NCI-H748 (cell line): Measurements from ENCODE around the gene SGCD.

Experiments used
- DNase-seq: peaks from one replicate; lab custom pipeline; 2025; ENCODE audit not compliant: unreplicated experiment; lab: John Stamatoyannopoulos, UW

The SGCD gene

GRCh38 chr5:156326718-156327259 is at the start of gene SGCD:
Gene SGCD (plus strand): TSS chr5:156327164.
- DNase-seq: no peak

- no peak for DNase-seq
These were observed 49.7 kb upstream of the SGCD start for GRCh38 chr5:156277290-156277689.

DNA sequence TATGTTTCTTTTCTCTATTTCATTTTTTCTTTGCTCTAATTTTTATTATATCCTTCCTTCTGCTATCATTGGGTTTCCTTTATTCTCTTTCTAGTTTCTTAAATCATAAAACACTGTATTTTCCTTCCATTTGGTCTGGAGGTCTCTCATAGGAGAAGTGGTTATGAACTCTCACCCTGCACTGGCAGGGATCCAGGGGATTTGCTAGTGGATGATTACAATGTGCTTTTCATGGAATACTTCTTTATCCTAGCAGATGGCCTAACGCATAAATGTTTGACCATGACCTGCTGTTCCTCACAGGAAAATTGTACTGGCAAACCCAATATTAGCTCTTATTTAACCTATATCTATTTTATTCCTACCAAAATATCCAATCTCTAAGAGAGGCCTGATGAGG is 31.5 kb upstream of the SGCD start:
- DNase-seq: peak; percentile 5

GRCh38 chr5:156310115-156310514 is 16.8 kb upstream of the SGCD start:
- DNase-seq: no peak

DNA sequence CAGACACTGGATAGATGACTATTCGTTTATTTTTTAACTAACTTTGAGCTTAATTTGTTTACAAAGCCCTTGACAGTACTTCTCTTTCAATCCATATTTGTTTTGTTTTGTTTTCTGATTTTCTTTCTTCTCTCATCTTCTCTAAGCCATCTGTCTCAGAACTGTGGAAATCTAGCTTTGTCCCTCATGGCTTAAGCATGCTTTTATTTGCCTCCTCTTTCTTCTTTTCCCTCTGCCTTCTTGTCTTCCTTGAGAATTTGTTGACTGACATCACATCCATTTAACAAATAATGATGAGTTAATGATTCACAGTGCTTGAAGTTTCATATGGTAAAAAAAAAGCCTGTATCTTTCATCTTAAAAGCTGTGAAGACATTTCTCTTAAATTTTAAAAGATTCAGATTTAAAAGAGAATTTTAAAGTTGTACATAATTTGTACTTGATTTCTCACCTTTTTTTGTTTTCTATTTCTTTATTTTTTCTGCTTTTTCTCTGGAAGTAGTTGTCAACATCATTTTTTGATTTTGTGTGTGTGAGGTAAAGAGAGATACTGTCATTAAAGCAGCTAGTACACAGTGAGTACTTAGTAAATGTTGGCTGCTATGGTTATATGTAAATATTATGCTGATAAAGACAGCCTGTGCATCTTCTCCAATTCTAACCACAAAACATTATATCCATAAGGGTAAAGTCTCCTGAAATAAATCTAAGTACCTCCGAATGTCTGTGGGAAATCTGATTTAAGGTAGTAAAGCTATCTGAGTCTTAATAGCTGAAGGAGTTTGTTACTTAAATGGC is 13.9 kb upstream of the SGCD start:
- peak; percentile 2 for DNase-seq

DNA sequence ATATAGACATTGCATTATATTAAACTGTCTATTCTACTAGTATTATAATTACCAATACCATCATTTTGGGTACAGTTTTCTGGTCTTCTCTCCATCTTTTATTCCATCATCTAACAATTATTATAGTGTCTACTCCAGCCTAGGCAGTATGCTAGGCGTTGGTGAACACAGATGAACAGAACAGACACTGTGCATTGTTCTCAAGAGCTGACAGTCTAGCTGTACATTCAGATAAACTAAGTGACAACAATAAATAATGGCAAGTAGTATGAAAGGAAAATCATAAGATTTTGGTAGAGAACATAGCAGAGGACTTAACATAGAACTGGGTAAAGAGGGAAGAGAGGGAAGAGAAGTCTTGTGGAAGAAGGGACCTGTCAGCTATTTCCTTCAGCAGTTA is 12.5 kb upstream of the SGCD start:
- no peak for DNase-seq

DNA sequence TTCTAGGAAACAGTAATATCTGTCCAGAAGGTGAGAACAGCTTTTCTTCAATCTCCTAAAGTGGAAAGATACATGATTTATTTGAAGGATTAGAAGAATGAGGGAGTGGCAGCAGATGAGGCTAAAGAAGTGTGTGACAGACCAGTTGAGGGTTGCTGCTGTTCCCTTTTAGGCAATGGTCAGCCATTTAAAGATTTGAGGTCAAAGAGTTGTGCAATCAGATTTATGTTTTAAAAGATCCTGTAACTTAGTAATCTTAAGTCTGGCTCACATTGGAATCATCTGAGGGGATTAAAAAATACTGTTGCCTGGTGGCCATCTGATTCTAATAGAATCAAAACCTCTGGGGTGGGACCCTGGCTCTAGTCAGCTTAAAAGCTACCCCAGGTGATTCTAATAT is 4.3 kb upstream of the SGCD start:
- no peak for DNase-seq

DNA sequence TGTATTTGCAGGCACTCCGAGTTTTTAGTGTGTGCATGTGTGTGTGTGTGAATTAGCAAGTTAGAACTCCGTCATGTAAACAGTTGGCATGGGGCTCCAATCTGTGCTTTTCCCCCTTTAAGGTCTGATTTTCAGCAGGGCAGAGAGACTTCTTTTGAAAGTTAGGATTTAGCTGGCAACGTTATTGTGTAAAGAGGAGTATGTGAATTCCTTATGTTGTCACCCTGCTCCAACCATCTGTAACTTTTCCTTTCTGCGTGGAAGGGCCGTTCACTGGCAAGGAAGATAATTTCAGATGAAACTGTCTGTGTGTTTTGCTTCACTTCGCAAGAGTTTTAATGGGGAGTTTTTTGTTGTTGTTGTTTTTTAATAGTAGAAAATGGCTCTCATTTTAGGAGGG is 332 bp downstream of the SGCD start:
- no peak for DNase-seq

DNA sequence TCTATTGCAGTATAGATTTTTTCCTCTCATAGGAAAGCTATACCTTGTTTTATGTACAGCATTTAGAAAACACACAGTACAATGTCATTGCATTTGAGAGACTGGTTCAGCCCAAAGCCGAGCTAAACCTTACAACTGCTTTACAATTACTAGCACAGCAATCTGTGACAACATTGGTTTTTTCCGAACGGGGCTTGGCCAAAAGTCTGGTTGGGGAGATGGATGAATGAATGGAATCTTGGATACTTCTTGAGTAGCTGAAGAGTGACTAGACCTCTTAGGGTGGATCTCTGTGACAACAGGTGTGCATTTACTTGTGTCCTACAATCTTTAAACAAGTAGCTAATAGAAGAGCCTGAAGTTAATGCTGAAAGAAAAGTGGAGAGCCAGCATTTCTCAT is 1.2 kb downstream of the SGCD start:
- DNase-seq: no peak

GRCh38 chr5:156328766-156329165 is 1.8 kb downstream of the SGCD start:
- no peak for DNase-seq

- DNase-seq: no peak
These were observed 2.2 kb downstream of the SGCD start for GRCh38 chr5:156329171-156329611.

- DNase-seq: no peak
These were observed 3.3 kb downstream of the SGCD start for GRCh38 chr5:156330141-156330870.

GRCh38 chr5:156331181-156331580 is 4.2 kb downstream of the SGCD start:
- no peak for DNase-seq

- DNase-seq: no peak
These were observed 4.9 kb downstream of the SGCD start for GRCh38 chr5:156331845-156332244.

GRCh38 chr5:156332245-156332644 is 5.3 kb downstream of the SGCD start:
- no peak for DNase-seq

DNA sequence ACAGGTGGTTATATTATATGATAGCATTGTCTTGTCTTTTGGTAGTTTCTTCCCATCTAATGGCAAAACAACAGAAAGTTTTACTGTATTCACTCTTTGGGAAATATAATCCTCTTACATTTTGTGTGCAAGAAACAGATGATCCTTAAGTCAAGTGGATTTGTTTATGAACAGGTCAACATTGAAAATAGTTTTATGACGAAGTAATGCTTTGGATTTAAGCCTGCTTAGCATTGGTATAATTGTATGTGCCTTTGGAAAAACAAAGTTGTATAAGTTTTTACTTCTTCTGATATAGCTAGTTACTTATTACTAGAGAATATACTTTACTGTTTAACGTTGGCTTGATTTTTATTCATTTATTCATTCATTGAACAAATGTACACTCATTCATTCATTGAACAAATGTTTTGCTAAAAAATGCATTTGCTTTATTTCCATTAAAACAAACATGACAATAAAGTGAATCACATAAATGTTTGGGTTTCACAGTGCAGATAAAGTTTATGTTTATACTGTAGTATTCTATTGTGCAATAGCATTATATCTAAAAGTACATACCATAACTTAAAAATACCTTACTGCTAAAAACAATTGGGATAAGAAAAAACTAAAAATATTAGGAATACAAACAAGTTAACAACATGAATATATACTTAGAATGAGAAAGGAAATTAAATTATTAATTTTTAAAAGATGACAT is 12.3 kb downstream of the SGCD start:
- DNase-seq: no peak

DNA sequence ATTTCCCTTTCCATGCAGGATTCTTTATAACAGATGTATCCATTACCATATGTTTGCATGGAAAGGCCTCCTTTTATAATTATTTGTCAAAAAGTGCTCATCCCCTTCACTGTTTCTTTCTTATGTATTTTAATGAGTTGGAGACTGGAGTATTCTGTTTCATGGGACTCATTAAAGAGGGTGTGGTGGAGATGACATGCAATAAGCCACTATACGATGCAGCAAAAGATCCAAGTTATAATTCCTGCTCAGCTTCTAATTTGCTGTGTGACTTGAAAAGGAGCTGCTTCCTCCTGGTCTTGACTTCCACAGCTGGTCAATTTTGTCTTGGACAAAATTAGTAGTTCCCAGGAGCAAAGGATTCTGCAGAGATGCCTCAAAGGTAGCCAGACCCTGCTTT is 13.9 kb downstream of the SGCD start:
- peak; percentile 16 for DNase-seq

- no peak for DNase-seq
These were observed 23.3 kb downstream of the SGCD start for GRCh38 chr5:156350256-156350655.

- no peak for DNase-seq
These were observed 24.5 kb downstream of the SGCD start for GRCh38 chr5:156351423-156351822.

DNA sequence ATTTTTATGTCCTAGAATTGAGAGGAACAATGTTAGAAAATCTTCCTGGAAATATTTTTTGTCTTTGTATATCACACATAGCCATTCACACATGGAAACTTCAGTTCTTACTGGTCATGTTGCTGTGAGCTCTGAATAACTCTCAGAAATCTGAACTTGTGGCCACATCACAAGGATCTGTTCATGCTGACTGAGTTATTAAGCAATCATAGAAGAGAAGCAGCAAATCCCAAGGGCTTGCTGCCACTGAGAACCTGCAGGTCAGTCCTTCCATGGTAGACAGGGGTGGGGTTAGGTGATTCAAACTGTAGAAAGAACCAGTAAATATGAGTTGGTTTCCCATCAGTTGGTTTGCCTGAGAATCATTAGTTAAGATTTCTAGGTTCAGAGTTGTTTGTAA is 27.6 kb downstream of the SGCD start:
- no peak for DNase-seq

DNA sequence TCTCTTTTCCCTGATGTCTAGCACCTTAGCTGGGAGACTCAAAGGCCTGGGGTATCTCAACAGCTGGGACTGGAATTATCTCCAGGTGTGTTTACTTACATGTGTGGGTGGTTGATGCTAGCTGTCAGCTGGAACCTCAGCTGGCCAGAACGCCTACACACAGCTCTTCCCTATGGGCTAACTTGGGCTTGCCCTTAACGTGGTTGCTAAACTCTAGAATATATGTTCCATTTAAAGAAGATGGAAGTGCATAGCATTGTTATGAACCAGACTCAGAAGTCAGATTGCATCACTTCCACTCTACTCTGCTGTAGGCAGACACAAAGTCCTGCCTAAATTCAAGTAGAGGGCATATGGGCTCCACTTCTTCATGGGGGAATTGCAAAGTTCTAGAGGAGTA is 29.3 kb downstream of the SGCD start:
- DNase-seq: peak; percentile 66

- no peak for DNase-seq
These were observed 32.5 kb downstream of the SGCD start for GRCh38 chr5:156359476-156359875.
